GM23338 (cell line): ENCODE data around the gene CHAMP1. TPM values are rescaled to one million over a fixed set of nuclear protein-coding genes. Genes with fewer than 3 reads are reported as not detected.

Experiments
- ATAC-seq: fragments of 200-7000 bp; cut with Tn5 transposase; 3 replicates; pipeline ENCODE4 v1.9.1; 2020
- DNase-seq: peaks from one replicate; pipeline ENCODE4 v3.0.0-alpha.2; 2015; ENCODE audit warnings: low spot score
- H2AFZ ChIP-seq: fragments of 200-600 bp; sonication (generic); 2 replicates; pipeline ENCODE4 v1.8.0; 2016; ENCODE audit warnings: antibody characterized with exemption, mild to moderate bottlenecking, moderate library complexity
- H3F3A ChIP-seq: fragments of 200-600 bp; sonication (generic); replicated peaks from 2 replicates; pipeline ENCODE4 v1.8.0; 2017; ENCODE audit warnings: antibody characterized with exemption, mixed run types, low read depth
- H3K27ac ChIP-seq: fragments of 200-600 bp; sonication (generic); 2 replicates; pipeline ENCODE4 v1.6.1; 2016; ENCODE audit warnings: low read depth
- H3K27me3 ChIP-seq: fragments of 200-600 bp; sonication (generic); 2 replicates; pipeline ENCODE4 v1.8.0; 2016; ENCODE audit warnings: mild to moderate bottlenecking, mixed run types, moderate library complexity; ENCODE audit not compliant: insufficient read depth
- H3K36me3 ChIP-seq: fragments of 200-600 bp; sonication (generic); 2 replicates; pipeline ENCODE4 v1.8.0; 2016; ENCODE audit warnings: mild to moderate bottlenecking; ENCODE audit not compliant: insufficient read depth
- H3K4me1 ChIP-seq: fragments of 200-600 bp; sonication (generic); 2 replicates; pipeline ENCODE4 v1.8.0; 2016; ENCODE audit warnings: mild to moderate bottlenecking, moderate library complexity; ENCODE audit not compliant: insufficient read depth
- H3K4me2 ChIP-seq: fragments of 200-600 bp; sonication (generic); 2 replicates; pipeline ENCODE4 v1.7.1; 2017; ENCODE audit warnings: mixed run types
- H3K4me3 ChIP-seq: fragments of 200-600 bp; sonication (generic); 2 replicates; pipeline ENCODE4 v1.6.1; 2016; ENCODE audit warnings: mixed run types
- H3K79me2 ChIP-seq: fragments of 200-600 bp; sonication (generic); replicated peaks from 2 replicates; pipeline ENCODE4 v1.8.0; 2017; ENCODE audit warnings: mild to moderate bottlenecking; ENCODE audit not compliant: insufficient read depth
- H3K9me2 ChIP-seq: fragments of 200-600 bp; sonication (generic); 2 replicates; pipeline ENCODE4 v1.8.0; 2017; ENCODE audit not compliant: insufficient read depth
- H4K20me1 ChIP-seq: fragments of 200-600 bp; sonication (generic); replicated peaks from 2 replicates; pipeline ENCODE4 v1.8.0; 2017; ENCODE audit warnings: mild to moderate bottlenecking; ENCODE audit not compliant: insufficient read depth
- H3K27ac Mint-ChIP-seq: 2 replicates; pipeline ENCODE4 v1.8.0; 2020; ENCODE audit warnings: inconsistent platforms, mild to moderate bottlenecking, moderate library complexity, mixed read lengths
- H3K27me3 Mint-ChIP-seq: 3 replicates; pipeline ENCODE4 v1.8.0; 2022; ENCODE audit warnings: low read depth, mild to moderate bottlenecking, moderate library complexity, mixed read lengths, inconsistent platforms; ENCODE audit not compliant: insufficient read depth, poor library complexity
- H3K36me3 Mint-ChIP-seq: 3 replicates; pipeline ENCODE4 v1.8.0; 2021; ENCODE audit warnings: low read depth, mild to moderate bottlenecking, inconsistent platforms, moderate library complexity, mixed read lengths
- H3K4me1 Mint-ChIP-seq: 3 replicates; pipeline ENCODE4 v1.8.0; 2020; ENCODE audit warnings: mild to moderate bottlenecking, inconsistent platforms, mixed read lengths
- H3K4me3 Mint-ChIP-seq: 3 replicates; pipeline ENCODE4 v1.8.0; 2021; ENCODE audit warnings: moderate library complexity, mild to moderate bottlenecking, inconsistent platforms, mixed read lengths
- H3K9me3 Mint-ChIP-seq: 3 replicates; pipeline ENCODE4 v1.8.0; 2020; ENCODE audit warnings: moderate library complexity, mild to moderate bottlenecking, inconsistent platforms, mixed read lengths
- CREB1 ChIP-seq: fragments of 250-450 bp; sonication (Bioruptor Pico); IDR thresholded peaks from 2 replicates; pipeline ENCODE4 v1.5.0; 2020; ENCODE audit warnings: low read depth, mild to moderate bottlenecking, moderate library complexity
- EZH2 ChIP-seq: fragments of 200-600 bp; sonication (generic); IDR thresholded peaks from one replicate; pipeline ENCODE4 v1.8.0; 2017; ENCODE audit warnings: antibody characterized with exemption, mild to moderate bottlenecking, low read depth; ENCODE audit not compliant: unreplicated experiment
- JUNB ChIP-seq: IDR thresholded peaks from one replicate; pipeline ENCODE4 v1.6.1; 2016; ENCODE audit warnings: antibody characterized with exemption; ENCODE audit not compliant: unreplicated experiment
- POLR2AphosphoS5 ChIP-seq: IDR thresholded peaks from 2 replicates; pipeline ENCODE4 v1.6.1; 2016; ENCODE audit warnings: antibody characterized with exemption, low read depth
- STAT1 ChIP-seq: IDR thresholded peaks from one replicate; pipeline ENCODE4 v1.6.1; 2016; ENCODE audit warnings: antibody characterized with exemption; ENCODE audit not compliant: unreplicated experiment
- ZNF114 ChIP-seq: fragments of 250-450 bp; sonication (Bioruptor Pico); IDR thresholded peaks from 2 replicates; pipeline ENCODE4 v1.5.0; 2020; ENCODE audit warnings: mild to moderate bottlenecking, moderate library complexity
- ZNF331 ChIP-seq: fragments of 250-450 bp; sonication (Bioruptor Pico); IDR thresholded peaks from 2 replicates; pipeline ENCODE4 v1.5.0; 2020; ENCODE audit warnings: low read depth, mild to moderate bottlenecking, moderate library complexity
- polyA plus RNA-seq: library from polyadenylated mRNA; unstranded; fragments of >200 nt; fragmentation: Nextera tagmentation; extraction: Ambion mirVana; gene quantifications from 2 replicates; pipeline ENCODE4 v1.2.1, GENCODE V29; 2016
- total RNA-seq: library from RNA; depleted of rRNA; stranded (reverse); fragments of >200 nt; shearing (Covaris generic); gene quantifications from 2 replicates; pipeline ENCODE4 v1.2.3, GENCODE V29; 2014
- TF ChIP-seq, protein P1 (sequence below): fragments of 250-450 bp; sonication (Bioruptor Pico); IDR thresholded peaks from 2 replicates; pipeline ENCODE4 v1.5.0; 2020; ENCODE audit warnings: mild to moderate bottlenecking, moderate library complexity
- TF ChIP-seq, protein P2 (sequence below), 2 experiments: fragments of 200-600 bp in 1 of 2; sonication (generic) in 1 of 2; conservative IDR thresholded peaks; 2 replicates each; pipeline versions ENCODE4 v1.5.1 to v1.6.1; 2016 to 2017; ENCODE audit warnings: antibody characterized with exemption in 2 of 2, low read depth in 2 of 2, mild to moderate bottlenecking in 2 of 2, moderate library complexity in 1 of 2

CHAMP1 gene
- total and polyA plus RNA-seq, 2 experiments from 2014 or later: 32.8 to 39.1 TPM

- H3F3A ChIP-seq: no peaks in the 10 kb centered on the region; the same call in 1 of the 2 replicates
- no peak overlapping the region for H3K4me2 ChIP-seq
- no peaks in the 10 kb centered on the region for H3K9me2 ChIP-seq
- H3K4me3 ChIP-seq: no peak overlapping the region
- DNase-seq: no peak
- no peaks in the 10 kb centered on the region for H3K27me3 ChIP-seq
- no peak overlapping the region for H3K27ac Mint-ChIP-seq
- ATAC-seq: no peak
- H3K36me3 ChIP-seq: peaks cover 30% of the 10 kb centered on the region
- no peaks in the 10 kb centered on the region for H3K9me3 Mint-ChIP-seq
- H3K36me3 Mint-ChIP-seq: peaks cover 59% of the 10 kb centered on the region
- TF ChIP-seq, protein P1, sequence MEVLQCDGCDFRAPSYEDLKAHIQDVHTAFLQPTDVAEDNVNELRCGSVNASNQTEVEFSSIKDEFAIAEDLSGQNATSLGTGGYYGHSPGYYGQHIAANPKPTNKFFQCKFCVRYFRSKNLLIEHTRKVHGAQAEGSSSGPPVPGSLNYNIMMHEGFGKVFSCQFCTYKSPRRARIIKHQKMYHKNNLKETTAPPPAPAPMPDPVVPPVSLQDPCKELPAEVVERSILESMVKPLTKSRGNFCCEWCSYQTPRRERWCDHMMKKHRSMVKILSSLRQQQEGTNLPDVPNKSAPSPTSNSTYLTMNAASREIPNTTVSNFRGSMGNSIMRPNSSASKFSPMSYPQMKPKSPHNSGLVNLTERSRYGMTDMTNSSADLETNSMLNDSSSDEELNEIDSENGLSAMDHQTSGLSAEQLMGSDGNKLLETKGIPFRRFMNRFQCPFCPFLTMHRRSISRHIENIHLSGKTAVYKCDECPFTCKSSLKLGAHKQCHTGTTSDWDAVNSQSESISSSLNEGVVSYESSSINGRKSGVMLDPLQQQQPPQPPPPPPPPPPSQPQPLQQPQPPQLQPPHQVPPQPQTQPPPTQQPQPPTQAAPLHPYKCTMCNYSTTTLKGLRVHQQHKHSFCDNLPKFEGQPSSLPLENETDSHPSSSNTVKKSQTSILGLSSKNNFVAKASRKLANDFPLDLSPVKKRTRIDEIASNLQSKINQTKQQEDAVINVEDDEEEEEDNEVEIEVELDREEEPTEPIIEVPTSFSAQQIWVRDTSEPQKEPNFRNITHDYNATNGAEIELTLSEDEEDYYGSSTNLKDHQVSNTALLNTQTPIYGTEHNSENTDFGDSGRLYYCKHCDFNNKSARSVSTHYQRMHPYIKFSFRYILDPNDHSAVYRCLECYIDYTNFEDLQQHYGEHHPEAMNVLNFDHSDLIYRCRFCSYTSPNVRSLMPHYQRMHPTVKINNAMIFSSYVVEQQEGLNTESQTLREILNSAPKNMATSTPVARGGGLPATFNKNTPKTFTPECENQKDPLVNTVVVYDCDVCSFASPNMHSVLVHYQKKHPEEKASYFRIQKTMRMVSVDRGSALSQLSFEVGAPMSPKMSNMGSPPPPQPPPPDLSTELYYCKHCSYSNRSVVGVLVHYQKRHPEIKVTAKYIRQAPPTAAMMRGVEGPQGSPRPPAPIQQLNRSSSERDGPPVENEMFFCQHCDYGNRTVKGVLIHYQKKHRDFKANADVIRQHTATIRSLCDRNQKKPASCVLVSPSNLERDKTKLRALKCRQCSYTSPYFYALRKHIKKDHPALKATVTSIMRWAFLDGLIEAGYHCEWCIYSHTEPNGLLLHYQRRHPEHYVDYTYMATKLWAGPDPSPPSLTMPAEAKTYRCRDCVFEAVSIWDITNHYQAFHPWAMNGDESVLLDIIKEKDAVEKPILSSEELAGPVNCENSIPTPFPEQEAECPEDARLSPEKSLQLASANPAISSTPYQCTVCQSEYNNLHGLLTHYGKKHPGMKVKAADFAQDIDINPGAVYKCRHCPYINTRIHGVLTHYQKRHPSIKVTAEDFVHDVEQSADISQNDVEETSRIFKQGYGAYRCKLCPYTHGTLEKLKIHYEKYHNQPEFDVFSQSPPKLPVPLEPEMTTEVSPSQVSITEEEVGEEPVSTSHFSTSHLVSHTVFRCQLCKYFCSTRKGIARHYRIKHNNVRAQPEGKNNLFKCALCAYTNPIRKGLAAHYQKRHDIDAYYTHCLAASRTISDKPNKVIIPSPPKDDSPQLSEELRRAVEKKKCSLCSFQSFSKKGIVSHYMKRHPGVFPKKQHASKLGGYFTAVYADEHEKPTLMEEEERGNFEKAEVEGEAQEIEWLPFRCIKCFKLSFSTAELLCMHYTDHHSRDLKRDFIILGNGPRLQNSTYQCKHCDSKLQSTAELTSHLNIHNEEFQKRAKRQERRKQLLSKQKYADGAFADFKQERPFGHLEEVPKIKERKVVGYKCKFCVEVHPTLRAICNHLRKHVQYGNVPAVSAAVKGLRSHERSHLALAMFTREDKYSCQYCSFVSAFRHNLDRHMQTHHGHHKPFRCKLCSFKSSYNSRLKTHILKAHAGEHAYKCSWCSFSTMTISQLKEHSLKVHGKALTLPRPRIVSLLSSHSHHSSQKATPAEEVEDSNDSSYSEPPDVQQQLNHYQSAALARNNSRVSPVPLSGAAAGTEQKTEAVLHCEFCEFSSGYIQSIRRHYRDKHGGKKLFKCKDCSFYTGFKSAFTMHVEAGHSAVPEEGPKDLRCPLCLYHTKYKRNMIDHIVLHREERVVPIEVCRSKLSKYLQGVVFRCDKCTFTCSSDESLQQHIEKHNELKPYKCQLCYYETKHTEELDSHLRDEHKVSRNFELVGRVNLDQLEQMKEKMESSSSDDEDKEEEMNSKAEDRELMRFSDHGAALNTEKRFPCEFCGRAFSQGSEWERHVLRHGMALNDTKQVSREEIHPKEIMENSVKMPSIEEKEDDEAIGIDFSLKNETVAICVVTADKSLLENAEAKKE (CRISPR knock-in tag): no peak
- TF ChIP-seq, protein P2, sequence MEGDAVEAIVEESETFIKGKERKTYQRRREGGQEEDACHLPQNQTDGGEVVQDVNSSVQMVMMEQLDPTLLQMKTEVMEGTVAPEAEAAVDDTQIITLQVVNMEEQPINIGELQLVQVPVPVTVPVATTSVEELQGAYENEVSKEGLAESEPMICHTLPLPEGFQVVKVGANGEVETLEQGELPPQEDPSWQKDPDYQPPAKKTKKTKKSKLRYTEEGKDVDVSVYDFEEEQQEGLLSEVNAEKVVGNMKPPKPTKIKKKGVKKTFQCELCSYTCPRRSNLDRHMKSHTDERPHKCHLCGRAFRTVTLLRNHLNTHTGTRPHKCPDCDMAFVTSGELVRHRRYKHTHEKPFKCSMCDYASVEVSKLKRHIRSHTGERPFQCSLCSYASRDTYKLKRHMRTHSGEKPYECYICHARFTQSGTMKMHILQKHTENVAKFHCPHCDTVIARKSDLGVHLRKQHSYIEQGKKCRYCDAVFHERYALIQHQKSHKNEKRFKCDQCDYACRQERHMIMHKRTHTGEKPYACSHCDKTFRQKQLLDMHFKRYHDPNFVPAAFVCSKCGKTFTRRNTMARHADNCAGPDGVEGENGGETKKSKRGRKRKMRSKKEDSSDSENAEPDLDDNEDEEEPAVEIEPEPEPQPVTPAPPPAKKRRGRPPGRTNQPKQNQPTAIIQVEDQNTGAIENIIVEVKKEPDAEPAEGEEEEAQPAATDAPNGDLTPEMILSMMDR (conservative IDR thresholded peaks at IDR 0.05; ENCODE audit: low read depth in 2 of 2): no peak
- TF ChIP-seq STAT1 (no peak), CREB1 (CRISPR knock-in tag) (no peak), EZH2 (no peak), ZNF114 (CRISPR knock-in tag) (no peak), POLR2AphosphoS5 (no peak), JUNB (no peak), ZNF331 (no peak)
- no peaks in the 10 kb centered on the region; the same call in 1 of the 2 replicates for H4K20me1 ChIP-seq
- H3K4me1 ChIP-seq: 0 out of 2 replicates have a peak, but pooled peaks cover 4% of the 10 kb centered on the region
- no peak overlapping the region for H2AFZ ChIP-seq
- H3K4me3 Mint-ChIP-seq: no peak overlapping the region
- H3K27me3 Mint-ChIP-seq: no peaks in the 10 kb centered on the region
- H3K79me2 ChIP-seq: peaks cover 66% of the 10 kb centered on the region
- no peak overlapping the region for H3K27ac ChIP-seq
- peaks cover 6% of the 10 kb centered on the region for H3K4me1 Mint-ChIP-seq
These were observed 5.8 kb downstream of the CHAMP1 start for GRCh38 chr13:114320065-114320464.
